GM12878 (cell line): ENCODE results near the gene LOXL4. TPM values are rescaled to one million over a fixed set of nuclear protein-coding genes. Genes with fewer than 3 reads are reported as not detected.

Source experiments
- ATAC-seq: fragments of 200-7000 bp; cut with Tn5 transposase; 3 replicates; pipeline ENCODE4 v1.9.1; 2020; ENCODE audit warnings: mild to moderate bottlenecking, moderate library complexity
- BruUV-seq: library from RNA; stranded (reverse); fragments of 400-500 nt; replicated peaks from 2 replicates; lab custom pipeline; 2021; lab: Mats Ljungman, UMichigan
- CTCF ChIA-PET: fragments of 300-600 bp; sonication (Branson Sonifier 250); formaldehyde crosslinking; extraction: SDS; loops from one replicate; lab custom pipeline; 2021; ENCODE audit warnings: inconsistent platforms; lab: Yijun Ruan, JAX
- POLR2A ChIA-PET: fragments of 350-600 bp; formaldehyde crosslinking; extraction: SDS; loops from one replicate; lab custom pipeline; 2021; ENCODE audit warnings: inconsistent platforms; lab: Charles Lee
- RAD21 ChIA-PET: fragments of 300-600 bp; sonication (Branson Sonifier 250); formaldehyde crosslinking; loops from one replicate; lab custom pipeline; 2023; ENCODE audit warnings: antibody characterized with exemption; ENCODE audit not compliant: unreplicated experiment; lab: Charles Lee
- SMC1A ChIA-PET: fragments of 300-600 bp; sonication (Branson Sonifier 250); formaldehyde crosslinking; loops from one replicate; lab custom pipeline; 2023; ENCODE audit not compliant: unreplicated experiment, uncharacterized antibody; lab: Charles Lee
- DNase-seq: peaks from one replicate; pipeline ENCODE4 v3.0.0-alpha.2; 2011; ENCODE audit warnings: low read depth, low spot score
- FAIRE-seq: peaks from 3 replicates; lab custom pipeline; 2011; peaks lifted over from hg19 to GRCh38; lab: Jason Lieb, UNC
- H2AFZ ChIP-seq: 2 replicates; pipeline ENCODE4 v1.6.0; 2011; ENCODE audit warnings: low read depth, low read length, control low read depth; ENCODE audit not compliant: control insufficient read depth
- H3K27ac ChIP-seq: 2 replicates; pipeline ENCODE4 v1.5.1; 2011; ENCODE audit warnings: control low read depth; ENCODE audit not compliant: control insufficient read depth, insufficient read depth
- H3K27me3 ChIP-seq, 2 experiments: replicated peaks in 1 of 2; 2 replicates each; pipeline versions ENCODE4 v1.6.0 to v1.6.1; 2011; ENCODE audit warnings: low read length in 1 of 2; ENCODE audit not compliant: control insufficient read depth in 2 of 2, insufficient read depth in 2 of 2
- H3K36me3 ChIP-seq, 2 experiments: 2 replicates each; pipeline ENCODE4 v1.5.1; 2011; ENCODE audit warnings: low read length in 1 of 2; ENCODE audit not compliant: control insufficient read depth in 2 of 2, insufficient read depth in 2 of 2
- H3K4me1 ChIP-seq: 2 replicates; pipeline ENCODE4 v1.6.1; 2011; ENCODE audit warnings: mild to moderate bottlenecking, low read length, moderate library complexity, mixed read lengths; ENCODE audit not compliant: control insufficient read depth, insufficient read depth
- H3K4me2 ChIP-seq: 2 replicates; pipeline ENCODE4 v1.6.0; 2011; ENCODE audit warnings: control low read depth; ENCODE audit not compliant: control insufficient read depth, insufficient read depth
- H3K4me3 ChIP-seq: fragments of 200-600 bp; sonication (generic); 2 replicates; pipeline ENCODE4 v1.5.1; 2016
- H3K79me2 ChIP-seq: 2 replicates; pipeline ENCODE4 v1.6.0; 2011; ENCODE audit warnings: low read length; ENCODE audit not compliant: control insufficient read depth, insufficient read depth
- H3K9ac ChIP-seq: 2 replicates; pipeline ENCODE4 v1.8.0; 2011; ENCODE audit warnings: low read length, control low read depth, mixed read lengths; ENCODE audit not compliant: control insufficient read depth, insufficient read depth
- H3K9me3 ChIP-seq: replicated peaks from 3 replicates; pipeline ENCODE4 v1.5.1; 2011; ENCODE audit warnings: mild to moderate bottlenecking, low read length; ENCODE audit not compliant: control insufficient read depth, insufficient read depth
- H4K20me1 ChIP-seq: 2 replicates; pipeline ENCODE4 v1.6.0; 2011; ENCODE audit not compliant: control insufficient read depth, insufficient read depth
- ATF7 ChIP-seq: fragments of 450-650 bp; IDR thresholded peaks from 2 replicates; pipeline ENCODE4 v1.6.1; 2016; ENCODE audit warnings: low read depth, mild to moderate bottlenecking
- EGR1 ChIP-seq, 2 experiments: IDR thresholded peaks; 1 replicate in 1 of 2; 2 replicates in 1 of 2; pipeline ENCODE4 v1.6.1; 2011 to 2012; ENCODE audit warnings: low read depth in 2 of 2, low read length in 2 of 2, borderline replicate concordance in 1 of 2, mild to moderate bottlenecking in 1 of 2, moderate library complexity in 1 of 2
- EZH2 ChIP-seq: IDR thresholded peaks from 2 replicates; pipeline ENCODE4 v1.6.1; 2012; ENCODE audit warnings: low read depth, mild to moderate bottlenecking, control low read depth, inconsistent platforms, low read length, borderline replicate concordance; ENCODE audit not compliant: control insufficient read depth
- HDAC6 ChIP-seq: fragments of 200-600 bp; sonication (generic); IDR thresholded peaks from one replicate; pipeline ENCODE4 v1.8.0; 2017; ENCODE audit warnings: antibody characterized with exemption; ENCODE audit not compliant: unreplicated experiment
- JUNB ChIP-seq: IDR thresholded peaks from 2 replicates; pipeline ENCODE4 v1.6.1; 2016; ENCODE audit warnings: antibody characterized with exemption, mild to moderate bottlenecking
- NFXL1 ChIP-seq: fragments of 450-650 bp; IDR thresholded peaks from 2 replicates; pipeline ENCODE4 v1.6.1; 2017; ENCODE audit warnings: antibody characterized with exemption, mild to moderate bottlenecking, borderline replicate concordance
- PML ChIP-seq: IDR thresholded peaks from 2 replicates; pipeline ENCODE4 v1.6.1; 2012; ENCODE audit warnings: low read length, inconsistent platforms
- WGBS: methylation state at CpG from one replicate; pipeline ENCODE4 v1.1.6; 2016; ENCODE audit warnings: low lambda C conversion rate; ENCODE audit not compliant: insufficient replicate concordance, insufficient coverage; ENCODE audit errors: missing lambda C conversion rate; 5-methylcytosine and 5-hydroxymethylcytosine counted together
- in situ Hi-C: fragments of 300-500 bp; cut with MboI; formaldehyde crosslinking; loops from 9 replicates; pipeline ENCODE4 v1.14.3; 2018; ENCODE audit warnings: mixed read lengths
- intact Hi-C: fragments of 100-400 bp; cut with micrococcal nuclease; formaldehyde crosslinking; loops from one replicate; pipeline ENCODE4 v1.14.2; 2022; ENCODE audit not compliant: unreplicated experiment
- polyA plus RNA-seq, 11 experiments: library from polyadenylated mRNA; depleted of rRNA in 4 of 11; unstranded in 6 of 11; stranded (reverse) in 5 of 11; fragments of >200 nt; fragmentation: Nextera tagmentation in 4 of 11; fragmentation: Illumina TruSeq in 1 of 11; extraction: Ambion mirVana in 4 of 11; extraction: Trizol in 1 of 11; gene quantifications; 1 replicate in 1 of 11; 2 replicates in 10 of 11; pipeline versions ENCODE4 v1.2.1 to v1.2.3, GENCODE V29; 2011 to 2016; ENCODE audit warnings: inconsistent platforms in 2 of 11, missing spikeins in 2 of 11, low read depth in 1 of 11
- total RNA-seq, 4 experiments: library from RNA; depleted of rRNA in 3 of 4; stranded (reverse); fragments of >200 nt in 3 of 4; fragmentation: Illumina TruSeq in 1 of 4; extraction: Trizol in 1 of 4; gene quantifications; 2 replicates each; pipeline versions ENCODE4 v1.2.1 to v1.2.3, GENCODE V29; 2013 to 2021
- TF ChIP-seq, protein P1 (sequence below): fragments of 450-650 bp; IDR thresholded peaks from 2 replicates; pipeline ENCODE4 v1.6.1; 2017; ENCODE audit warnings: borderline replicate concordance
- TF ChIP-seq, protein P2 (sequence below): fragments of 450-650 bp; formaldehyde crosslinking; IDR thresholded peaks from 2 replicates; pipeline ENCODE4 v1.5.0; 2022; ENCODE audit warnings: mild to moderate bottlenecking, missing genetic modification characterization
- TF ChIP-seq, protein P3 (sequence below): fragments of 450-650 bp; IDR thresholded peaks from 2 replicates; pipeline ENCODE4 v1.6.1; 2018; ENCODE audit warnings: borderline replicate concordance, mild to moderate bottlenecking; ENCODE audit not compliant: partially characterized antibody

The LOXL4 gene
- total and polyA plus RNA-seq, 10 of the 15 experiments (the other 5 are each of a cell fraction or from before 2014, with no cell fraction given), result 0.02 to 0.12 (median 0.08) TPM; not detected in 3

DNA sequence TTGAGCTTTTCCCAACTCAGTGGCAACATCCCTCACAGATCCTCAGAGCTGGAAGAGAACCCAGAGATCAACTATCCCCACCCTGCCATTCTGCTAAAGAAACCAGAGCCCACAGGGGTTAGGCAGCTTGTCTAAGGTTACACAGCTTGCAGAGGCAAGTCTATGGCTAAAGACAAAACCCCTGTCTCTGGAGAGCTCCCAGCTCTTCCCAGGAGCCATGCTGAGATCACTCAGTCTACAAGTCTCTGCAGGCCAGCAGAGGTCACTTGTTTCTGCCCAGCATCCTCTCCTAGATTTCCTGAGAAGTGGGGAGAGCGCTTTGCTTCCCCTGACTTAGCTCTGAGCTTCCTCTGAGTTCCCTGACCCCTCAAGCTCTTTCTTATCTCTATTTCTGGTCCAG lies 28.5 kb upstream of the LOXL4 start:
- WGBS, result 8% methylated on average over 1 of the region's 1 CpG
- no TSS peak for BruUV-seq

More for the DNA sequence above, 28.5 kb upstream of the LOXL4 start:
- H3K27ac ChIP-seq, result no peak overlapping the region
- FAIRE-seq, result no peak
- no peak overlapping the region for H3K4me3 ChIP-seq
- POLR2A ChIA-PET, result no interaction called here
- H2AFZ ChIP-seq, result no peak overlapping the region
- no peak overlapping the region for H3K4me2 ChIP-seq
- no peaks in the 10 kb centered on the region for H4K20me1 ChIP-seq
- no peak for DNase-seq
- RAD21 ChIA-PET, result no interaction called here
- no peaks in the 10 kb centered on the region for H3K79me2 ChIP-seq
- H3K27me3 ChIP-seq, result peaks cover 0 to 2% of the 10 kb centered on the region in 2 experiments; a peak in 3 of 4 replicates
- CTCF ChIA-PET, result interaction anchor here (0.9 to 1.0 kb wide), 2 partner anchors 10 to 34 kb away, joined by 3 to 4 read pairs; no protein-coding TSS in a partner anchor
- intact Hi-C loops, result no loop called here
- no peaks in the 10 kb centered on the region for H3K36me3 ChIP-seq
- TF ChIP-seq JUNB (no peak), HDAC6 (no peak), PML (no peak), EGR1 (IDR thresholded peaks at IDR 0.05; ENCODE audit: borderline replicate concordance in 1 of 2, low read depth in 2 of 2, low read length in 2 of 2) (no peak), NFXL1 (no peak), EZH2 (no peak), ATF7 (no peak)
- TF ChIP-seq, protein P1, sequence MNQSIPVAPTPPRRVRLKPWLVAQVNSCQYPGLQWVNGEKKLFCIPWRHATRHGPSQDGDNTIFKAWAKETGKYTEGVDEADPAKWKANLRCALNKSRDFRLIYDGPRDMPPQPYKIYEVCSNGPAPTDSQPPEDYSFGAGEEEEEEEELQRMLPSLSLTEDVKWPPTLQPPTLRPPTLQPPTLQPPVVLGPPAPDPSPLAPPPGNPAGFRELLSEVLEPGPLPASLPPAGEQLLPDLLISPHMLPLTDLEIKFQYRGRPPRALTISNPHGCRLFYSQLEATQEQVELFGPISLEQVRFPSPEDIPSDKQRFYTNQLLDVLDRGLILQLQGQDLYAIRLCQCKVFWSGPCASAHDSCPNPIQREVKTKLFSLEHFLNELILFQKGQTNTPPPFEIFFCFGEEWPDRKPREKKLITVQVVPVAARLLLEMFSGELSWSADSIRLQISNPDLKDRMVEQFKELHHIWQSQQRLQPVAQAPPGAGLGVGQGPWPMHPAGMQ, result no peak
- TF ChIP-seq, protein P2, sequence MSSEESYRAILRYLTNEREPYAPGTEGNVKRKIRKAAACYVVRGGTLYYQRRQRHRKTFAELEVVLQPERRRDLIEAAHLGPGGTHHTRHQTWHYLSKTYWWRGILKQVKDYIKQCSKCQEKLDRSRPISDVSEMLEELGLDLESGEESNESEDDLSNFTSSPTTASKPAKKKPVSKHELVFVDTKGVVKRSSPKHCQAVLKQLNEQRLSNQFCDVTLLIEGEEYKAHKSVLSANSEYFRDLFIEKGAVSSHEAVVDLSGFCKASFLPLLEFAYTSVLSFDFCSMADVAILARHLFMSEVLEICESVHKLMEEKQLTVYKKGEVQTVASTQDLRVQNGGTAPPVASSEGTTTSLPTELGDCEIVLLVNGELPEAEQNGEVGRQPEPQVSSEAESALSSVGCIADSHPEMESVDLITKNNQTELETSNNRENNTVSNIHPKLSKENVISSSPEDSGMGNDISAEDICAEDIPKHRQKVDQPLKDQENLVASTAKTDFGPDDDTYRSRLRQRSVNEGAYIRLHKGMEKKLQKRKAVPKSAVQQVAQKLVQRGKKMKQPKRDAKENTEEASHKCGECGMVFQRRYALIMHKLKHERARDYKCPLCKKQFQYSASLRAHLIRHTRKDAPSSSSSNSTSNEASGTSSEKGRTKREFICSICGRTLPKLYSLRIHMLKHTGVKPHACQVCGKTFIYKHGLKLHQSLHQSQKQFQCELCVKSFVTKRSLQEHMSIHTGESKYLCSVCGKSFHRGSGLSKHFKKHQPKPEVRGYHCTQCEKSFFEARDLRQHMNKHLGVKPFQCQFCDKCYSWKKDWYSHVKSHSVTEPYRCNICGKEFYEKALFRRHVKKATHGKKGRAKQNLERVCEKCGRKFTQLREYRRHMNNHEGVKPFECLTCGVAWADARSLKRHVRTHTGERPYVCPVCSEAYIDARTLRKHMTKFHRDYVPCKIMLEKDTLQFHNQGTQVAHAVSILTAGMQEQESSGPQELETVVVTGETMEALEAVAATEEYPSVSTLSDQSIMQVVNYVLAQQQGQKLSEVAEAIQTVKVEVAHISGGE (CRISPR knock-in tag), result no peak
- TF ChIP-seq, protein P3, sequence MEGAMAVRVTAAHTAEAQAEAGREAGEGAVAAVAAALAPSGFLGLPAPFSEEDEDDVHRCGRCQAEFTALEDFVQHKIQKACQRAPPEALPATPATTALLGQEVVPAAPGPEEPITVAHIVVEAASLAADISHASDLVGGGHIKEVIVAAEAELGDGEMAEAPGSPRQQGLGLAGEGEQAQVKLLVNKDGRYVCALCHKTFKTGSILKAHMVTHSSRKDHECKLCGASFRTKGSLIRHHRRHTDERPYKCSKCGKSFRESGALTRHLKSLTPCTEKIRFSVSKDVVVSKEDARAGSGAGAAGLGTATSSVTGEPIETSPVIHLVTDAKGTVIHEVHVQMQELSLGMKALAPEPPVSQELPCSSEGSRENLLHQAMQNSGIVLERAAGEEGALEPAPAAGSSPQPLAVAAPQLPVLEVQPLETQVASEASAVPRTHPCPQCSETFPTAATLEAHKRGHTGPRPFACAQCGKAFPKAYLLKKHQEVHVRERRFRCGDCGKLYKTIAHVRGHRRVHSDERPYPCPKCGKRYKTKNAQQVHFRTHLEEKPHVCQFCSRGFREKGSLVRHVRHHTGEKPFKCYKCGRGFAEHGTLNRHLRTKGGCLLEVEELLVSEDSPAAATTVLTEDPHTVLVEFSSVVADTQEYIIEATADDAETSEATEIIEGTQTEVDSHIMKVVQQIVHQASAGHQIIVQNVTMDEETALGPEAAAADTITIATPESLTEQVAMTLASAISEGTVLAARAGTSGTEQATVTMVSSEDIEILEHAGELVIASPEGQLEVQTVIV, result no peak
- TF ChIP-seq, all 136 proteins: peak for 0
- Histone ChIP-seq H3K9me3 (no peaks in the 10 kb centered on the region), H3K4me1 (no peaks in the 10 kb centered on the region), H3K9ac (no peak overlapping the region)
- in situ Hi-C loops, result no loop called here
- SMC1A ChIA-PET, result no interaction called here
- ATAC-seq, result no peak
